ENCODE data around the gene FKRP.

Gene FKRP

GRCh38 chr19:46715620-46715974 lies 30.3 kb upstream of the FKRP start:
- H3K79me2 ChIP-seq (ENCODE audit: control insufficient read depth, insufficient read depth, low read length), result peaks cover 10% of the 10 kb centered on the region
- H4K5ac ChIP-seq (ENCODE audit: low read length), result no peak overlapping the region
- H3K79me1 ChIP-seq (ENCODE audit: low read length), result peaks cover 9% of the 10 kb centered on the region
- no peak for DNase-seq
- H3K56ac ChIP-seq (ENCODE audit: low read length), result peak overlapping the region; percentile 98
- no peak overlapping the region for H2BK15ac ChIP-seq (replicated peaks; ENCODE audit: low read depth)
- peak overlapping the region; percentile 33 for H3K18ac ChIP-seq (ENCODE audit: low read length)
- H3K9ac ChIP-seq (ENCODE audit: low read length), result peak overlapping the region; percentile 98
- peak overlapping the region; percentile 25 for H3K27ac ChIP-seq (ENCODE audit: low read depth, low read length)
- H2AK5ac ChIP-seq (ENCODE audit: low read length), result no peak overlapping the region
- H4K8ac ChIP-seq (ENCODE audit: low read depth, low read length), result no peak overlapping the region
- no peak overlapping the region for H2BK5ac ChIP-seq (ENCODE audit: low read length)
- H3K4me3 ChIP-seq (ENCODE audit: low read length), result peak overlapping the region; percentile 91
- no CpG with 5 or more reads among the region's 8 CpGs for WGBS (ENCODE audit: extremely low coverage, insufficient coverage, low lambda C conversion rate)
- H3K4ac ChIP-seq (ENCODE audit: low read depth, low read length), result no peak overlapping the region
- no peaks in the 10 kb centered on the region for H3K4me1 ChIP-seq (ENCODE audit: control insufficient read depth, low read depth, low read length)
- no peak overlapping the region for H3K23ac ChIP-seq (ENCODE audit: low read length)
- no peak overlapping the region for H2BK120ac ChIP-seq (ENCODE audit: low read depth, low read length)
- H3K27me3 ChIP-seq (ENCODE audit: insufficient read depth, low read length, poor library complexity), result no peaks in the 10 kb centered on the region
- peak overlapping the region; percentile 81 for H3K4me2 ChIP-seq (ENCODE audit: low read length)
- H3K36me3 ChIP-seq (ENCODE audit: control insufficient read depth, insufficient read depth, low read length), result peaks cover 4% of the 10 kb centered on the region

DNA sequence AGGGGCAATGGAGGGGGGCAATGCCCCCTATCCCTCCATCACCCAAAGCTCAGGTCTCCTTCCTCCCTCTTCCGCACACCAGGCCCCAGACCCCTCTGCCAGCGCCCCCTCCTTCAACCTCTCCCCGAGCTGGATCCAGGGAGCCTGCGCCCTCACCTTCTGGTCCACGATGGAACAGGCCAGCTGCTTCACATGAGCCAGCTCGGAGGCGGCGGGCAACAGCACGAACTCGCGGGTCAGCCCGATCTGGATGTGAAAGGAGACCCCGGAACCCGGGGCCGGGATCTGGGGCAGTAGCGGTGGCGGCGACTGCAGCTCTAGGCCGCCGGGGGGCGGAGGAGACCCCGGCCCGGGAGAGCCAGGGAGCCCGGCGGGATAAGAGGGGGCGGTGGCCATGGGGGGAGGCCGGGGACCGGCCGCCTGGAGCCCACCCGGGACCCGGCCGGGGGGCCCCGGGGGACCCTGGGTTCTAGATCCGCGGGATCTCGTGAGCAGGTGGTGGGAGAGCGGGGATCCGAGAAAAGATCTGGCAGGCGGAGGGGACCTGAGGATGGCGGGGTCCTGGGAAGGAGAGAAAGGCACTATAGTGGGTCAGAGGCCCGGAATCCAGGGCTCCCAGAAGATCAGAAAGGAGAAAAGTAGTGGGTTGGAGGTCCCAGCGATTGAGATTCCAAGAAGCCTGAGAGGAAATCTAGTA lies 29.7 kb upstream of the FKRP start:
- Histone ChIP-seq H3K9ac (ENCODE audit: low read length) (peak overlapping the region; percentile 98), H4K8ac (ENCODE audit: low read depth, low read length) (no peak overlapping the region), H3K27me3 (ENCODE audit: insufficient read depth, low read length, poor library complexity) (no peaks in the 10 kb centered on the region), H3K79me2 (ENCODE audit: control insufficient read depth, insufficient read depth, low read length) (peaks cover 10% of the 10 kb centered on the region), H3K4me3 (ENCODE audit: low read length) (peak overlapping the region; percentile 91), H3K56ac (ENCODE audit: low read length) (peak overlapping the region; percentile 98), H3K4ac (ENCODE audit: low read depth, low read length) (peak overlapping the region; percentile 23), H4K5ac (ENCODE audit: low read length) (no peak overlapping the region), H3K27ac (ENCODE audit: low read depth, low read length) (peak overlapping the region; percentile 80), H3K23ac (ENCODE audit: low read length) (no peak overlapping the region), H2AK5ac (ENCODE audit: low read length) (no peak overlapping the region), H3K4me1 (ENCODE audit: control insufficient read depth, low read depth, low read length) (no peaks in the 10 kb centered on the region), H2BK5ac (ENCODE audit: low read length) (no peak overlapping the region), H3K18ac (ENCODE audit: low read length) (peak overlapping the region; percentile 88), H3K36me3 (ENCODE audit: control insufficient read depth, insufficient read depth, low read length) (peaks cover 7% of the 10 kb centered on the region), H2BK120ac (ENCODE audit: low read depth, low read length) (no peak overlapping the region), H2BK15ac (replicated peaks; ENCODE audit: low read depth) (no peak overlapping the region), H3K4me2 (ENCODE audit: low read length) (peak overlapping the region; percentile 81), H3K79me1 (ENCODE audit: low read length) (peaks cover 9% of the 10 kb centered on the region)
- peak; percentile 39 for DNase-seq
- WGBS (ENCODE audit: extremely low coverage, insufficient coverage, low lambda C conversion rate), result no CpG with 5 or more reads among the region's 42 CpGs

- H3K23ac ChIP-seq (ENCODE audit: low read length), result no peak overlapping the region
- peak overlapping the region; percentile 80 for H3K27ac ChIP-seq (ENCODE audit: low read depth, low read length)
- H3K9ac ChIP-seq (ENCODE audit: low read length), result peak overlapping the region; percentile 98
- H4K8ac ChIP-seq (ENCODE audit: low read depth, low read length), result no peak overlapping the region
- no CpG with 5 or more reads among the region's 20 CpGs for WGBS (ENCODE audit: extremely low coverage, insufficient coverage, low lambda C conversion rate)
- H3K18ac ChIP-seq (ENCODE audit: low read length), result peak overlapping the region; percentile 88
- peak overlapping the region; percentile 54 for H2BK120ac ChIP-seq (ENCODE audit: low read depth, low read length)
- no peak overlapping the region for H2AK5ac ChIP-seq (ENCODE audit: low read length)
- peaks cover 10% of the 10 kb centered on the region for H3K36me3 ChIP-seq (ENCODE audit: control insufficient read depth, insufficient read depth, low read length)
- peaks cover 9% of the 10 kb centered on the region for H3K79me1 ChIP-seq (ENCODE audit: low read length)
- H3K56ac ChIP-seq (ENCODE audit: low read length), result peak overlapping the region; percentile 98
- peak overlapping the region; percentile 25 for H2BK5ac ChIP-seq (ENCODE audit: low read length)
- no peaks in the 10 kb centered on the region for H3K27me3 ChIP-seq (ENCODE audit: insufficient read depth, low read length, poor library complexity)
- peaks cover 10% of the 10 kb centered on the region for H3K79me2 ChIP-seq (ENCODE audit: control insufficient read depth, insufficient read depth, low read length)
- no peaks in the 10 kb centered on the region for H3K4me1 ChIP-seq (ENCODE audit: control insufficient read depth, low read depth, low read length)
- H3K4ac ChIP-seq (ENCODE audit: low read depth, low read length), result peak overlapping the region; percentile 40
- H3K4me2 ChIP-seq (ENCODE audit: low read length), result peak overlapping the region; percentile 70
- H3K4me3 ChIP-seq (ENCODE audit: low read length), result peak overlapping the region; percentile 91
- H4K5ac ChIP-seq (ENCODE audit: low read length), result no peak overlapping the region
- no peak overlapping the region for H2BK15ac ChIP-seq (replicated peaks; ENCODE audit: low read depth)
- peak; percentile 35 for DNase-seq
Measured at GRCh38 chr19:46716672-46717033, 29.2 kb upstream of the FKRP start.

GRCh38 chr19:46717034-46717715 lies 28.7 kb upstream of the FKRP start, which contains the start of gene PRKD2:
PRKD2 (minus strand) TSS chr19:46717114; CDS start chr19:46716370, 744 bp downstream.
- H3K9ac ChIP-seq (ENCODE audit: low read length), result peak within 1 kb of the TSS; percentile 98
- H3K4me1 ChIP-seq (ENCODE audit: control insufficient read depth, low read depth, low read length), result no peaks in the 10 kb centered on the region
- H3K56ac ChIP-seq (ENCODE audit: low read length), result peak within 1 kb of the TSS; percentile 98
- H3K27me3 ChIP-seq (ENCODE audit: insufficient read depth, low read length, poor library complexity), result no peaks in the 10 kb centered on the region
- H4K5ac ChIP-seq (ENCODE audit: low read length), result no peak within 1 kb of the TSS
- no peak within 1 kb of the TSS for H3K23ac ChIP-seq (ENCODE audit: low read length)
- H3K36me3 ChIP-seq (ENCODE audit: control insufficient read depth, insufficient read depth, low read length), result peaks cover 12% of the 10 kb centered on the region
- peak within 1 kb of the TSS; percentile 91 for H3K4me3 ChIP-seq (ENCODE audit: low read length)
- H2AK5ac ChIP-seq (ENCODE audit: low read length), result no peak within 1 kb of the TSS
- H3K4me2 ChIP-seq (ENCODE audit: low read length), result peak within 1 kb of the TSS; percentile 86
- no peak within 1 kb of the TSS for H4K8ac ChIP-seq (ENCODE audit: low read depth, low read length)
- DNase-seq, result peak; percentile 93
- H3K27ac ChIP-seq (ENCODE audit: low read depth, low read length), result peak within 1 kb of the TSS; percentile 80
- no peak within 1 kb of the TSS for H2BK15ac ChIP-seq (replicated peaks; ENCODE audit: low read depth)
- H2BK5ac ChIP-seq (ENCODE audit: low read length), result peak within 1 kb of the TSS; percentile 25
- peaks cover 9% of the 10 kb centered on the region for H3K79me1 ChIP-seq (ENCODE audit: low read length)
- peak within 1 kb of the TSS; percentile 54 for H2BK120ac ChIP-seq (ENCODE audit: low read depth, low read length)
- WGBS (ENCODE audit: extremely low coverage, insufficient coverage, low lambda C conversion rate), result no CpG with 5 or more reads among the region's 52 CpGs
- H3K18ac ChIP-seq (ENCODE audit: low read length), result peak within 1 kb of the TSS; percentile 88
- peaks cover 10% of the 10 kb centered on the region for H3K79me2 ChIP-seq (ENCODE audit: control insufficient read depth, insufficient read depth, low read length)
- H3K4ac ChIP-seq (ENCODE audit: low read depth, low read length), result peak within 1 kb of the TSS; percentile 40

GRCh38 chr19:46717716-46718143 lies 28.1 kb upstream of the FKRP start:
- no peak for DNase-seq
- H3K9ac ChIP-seq (ENCODE audit: low read length), result peak overlapping the region; percentile 81
- no peak overlapping the region for H2BK15ac ChIP-seq (replicated peaks; ENCODE audit: low read depth)
- H2BK120ac ChIP-seq (ENCODE audit: low read depth, low read length), result no peak overlapping the region
- no peak overlapping the region for H2AK5ac ChIP-seq (ENCODE audit: low read length)
- H3K4ac ChIP-seq (ENCODE audit: low read depth, low read length), result no peak overlapping the region
- no peaks in the 10 kb centered on the region for H3K27me3 ChIP-seq (ENCODE audit: insufficient read depth, low read length, poor library complexity)
- peak overlapping the region; percentile 91 for H3K56ac ChIP-seq (ENCODE audit: low read length)
- peaks cover 6% of the 10 kb centered on the region for H3K79me1 ChIP-seq (ENCODE audit: low read length)
- no peak overlapping the region for H3K18ac ChIP-seq (ENCODE audit: low read length)
- H3K27ac ChIP-seq (ENCODE audit: low read depth, low read length), result no peak overlapping the region
- no peak overlapping the region for H3K23ac ChIP-seq (ENCODE audit: low read length)
- no peak overlapping the region for H4K8ac ChIP-seq (ENCODE audit: low read depth, low read length)
- no peak overlapping the region for H2BK5ac ChIP-seq (ENCODE audit: low read length)
- no CpG with 5 or more reads among the region's 9 CpGs for WGBS (ENCODE audit: extremely low coverage, insufficient coverage, low lambda C conversion rate)
- H3K36me3 ChIP-seq (ENCODE audit: control insufficient read depth, insufficient read depth, low read length), result peaks cover 12% of the 10 kb centered on the region
- no peak overlapping the region for H4K5ac ChIP-seq (ENCODE audit: low read length)
- no peaks in the 10 kb centered on the region for H3K4me1 ChIP-seq (ENCODE audit: control insufficient read depth, low read depth, low read length)
- H3K4me2 ChIP-seq (ENCODE audit: low read length), result peak overlapping the region; percentile 86
- H3K79me2 ChIP-seq (ENCODE audit: control insufficient read depth, insufficient read depth, low read length), result peaks cover 9% of the 10 kb centered on the region
- no peak overlapping the region for H3K4me3 ChIP-seq (ENCODE audit: low read length)
